ENCODE results near the gene REPIN1.

DNA sequence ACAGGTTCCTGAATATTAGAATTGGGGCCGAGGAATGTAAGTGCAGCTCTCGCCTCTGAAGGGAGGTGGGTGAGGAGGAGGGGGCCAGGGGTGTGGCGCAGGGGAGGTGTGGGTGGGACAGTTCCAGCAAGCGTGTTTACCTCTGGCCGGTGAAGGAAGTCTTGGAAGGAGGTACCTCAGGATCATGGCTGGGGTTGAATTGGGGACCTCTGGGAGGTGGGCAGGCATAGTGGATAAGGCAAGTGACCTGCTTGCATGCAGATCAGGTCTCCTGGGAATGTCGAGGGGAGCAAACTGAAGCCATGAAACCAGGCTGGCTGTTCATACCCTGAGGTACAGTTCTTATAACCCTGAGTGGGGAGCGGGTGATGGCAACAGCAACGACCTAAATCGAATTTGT is 12.5 kb downstream of the REPIN1 start:
- TF ChIP-seq CTCF (IDR thresholded peaks at IDR 0.05): no peak
- no peak for TF ChIP-seq POLR2A (IDR thresholded peaks at IDR 0.05)
- no peak for TF ChIP-seq POLR2AphosphoS5 (IDR thresholded peaks at IDR 0.05)
- TF ChIP-seq EP300 (IDR thresholded peaks at IDR 0.05; ENCODE audit: low read depth): no peak
